IMR-90 (cell line): ENCODE measurements around the gene RIC8B. TPM values are rescaled to one million over a fixed set of nuclear protein-coding genes. Genes with fewer than 3 reads are reported as not detected.

Experiments
- ATAC-seq: fragments of 200-7000 bp; cut with Tn5 transposase; 2 replicates; pipeline ENCODE4 v1.9.1; 2020; ENCODE audit warnings: low read depth, mild to moderate bottlenecking, moderate library complexity
- BruUV-seq: library from RNA; stranded (reverse); fragments of 400-500 nt; replicated peaks from 2 replicates; lab custom pipeline; 2021; lab: Mats Ljungman, UMichigan
- CTCF ChIA-PET: fragments of 300-600 bp; formaldehyde crosslinking; extraction: SDS; loops from one replicate; lab custom pipeline; 2021; ENCODE audit warnings: antibody characterized with exemption; lab: Yijun Ruan, JAX
- POLR2A ChIA-PET: fragments of 300-600 bp; sonication (Branson Sonifier 250); formaldehyde crosslinking; loops from one replicate; lab custom pipeline; 2022; ENCODE audit warnings: antibody characterized with exemption; ENCODE audit not compliant: unreplicated experiment; lab: Charles Lee
- DNase-seq: peaks from one replicate; pipeline ENCODE4 v3.0.0; 2013
- H2AFZ ChIP-seq: replicated peaks from 2 replicates; pipeline ENCODE3; 2013; ENCODE audit warnings: low read length, mild to moderate bottlenecking; ENCODE audit not compliant: poor library complexity
- H2AK5ac ChIP-seq: 2 replicates; pipeline ENCODE4 v1.6.1; 2013; ENCODE audit warnings: low read depth, low read length, inconsistent platforms
- H2AK9ac ChIP-seq: replicated peaks from 2 replicates; pipeline ENCODE3; 2013; ENCODE audit warnings: mild to moderate bottlenecking, low read depth, low read length, moderate library complexity; ENCODE audit not compliant: poor library complexity
- H2BK120ac ChIP-seq: 2 replicates; pipeline ENCODE4 v1.6.1; 2013; ENCODE audit warnings: low read depth, low read length, inconsistent platforms
- H2BK15ac ChIP-seq: 3 replicates; pipeline ENCODE4 v1.6.1; 2013; ENCODE audit warnings: low read depth, low read length, inconsistent platforms
- H2BK20ac ChIP-seq: 2 replicates; pipeline ENCODE4 v1.6.1; 2013; ENCODE audit warnings: low read depth, mild to moderate bottlenecking, inconsistent platforms, low read length, moderate library complexity
- H2BK5ac ChIP-seq: 2 replicates; pipeline ENCODE4 v1.6.1; 2013; ENCODE audit warnings: mild to moderate bottlenecking, low read depth, low read length, inconsistent platforms; ENCODE audit not compliant: poor library complexity, severe bottlenecking
- H3K14ac ChIP-seq: replicated peaks from 2 replicates; pipeline ENCODE4 v1.6.1; 2013; ENCODE audit warnings: low read depth, low read length, inconsistent platforms
- H3K18ac ChIP-seq: 2 replicates; pipeline ENCODE4 v1.6.1; 2013; ENCODE audit warnings: low read depth, low read length, control low read depth
- H3K23ac ChIP-seq: 2 replicates; pipeline ENCODE4 v1.6.1; 2013; ENCODE audit warnings: low read depth, low read length, inconsistent platforms
- H3K27ac ChIP-seq: 2 replicates; pipeline ENCODE4 v1.5.1; 2013; ENCODE audit warnings: mild to moderate bottlenecking, control low read depth, low read length; ENCODE audit not compliant: insufficient read depth
- H3K27me3 ChIP-seq: 2 replicates; pipeline ENCODE4 v1.6.1; 2013; ENCODE audit warnings: low read length; ENCODE audit not compliant: control insufficient read depth, insufficient read depth
- H3K36me3 ChIP-seq: 2 replicates; pipeline ENCODE4 v1.6.1; 2013; ENCODE audit warnings: low read length, mixed read lengths; ENCODE audit not compliant: control insufficient read depth, insufficient read depth
- H3K4ac ChIP-seq: 2 replicates; pipeline ENCODE4 v1.6.1; 2013; ENCODE audit warnings: low read depth, low read length, inconsistent platforms
- H3K4me1 ChIP-seq: 2 replicates; pipeline ENCODE4 v1.6.1; 2013; ENCODE audit warnings: low read length, mixed read lengths; ENCODE audit not compliant: control insufficient read depth, insufficient read depth
- H3K4me2 ChIP-seq: 2 replicates; pipeline ENCODE4 v1.6.1; 2013; ENCODE audit warnings: low read depth, mild to moderate bottlenecking, control low read depth, low read length, moderate library complexity
- H3K4me3 ChIP-seq: 2 replicates; pipeline ENCODE4 v1.5.1; 2013; ENCODE audit warnings: low read depth, mild to moderate bottlenecking, control low read depth, low read length, moderate library complexity; ENCODE audit not compliant: insufficient read depth
- H3K56ac ChIP-seq: 2 replicates; pipeline ENCODE4 v1.6.1; 2013; ENCODE audit warnings: low read length, inconsistent platforms; ENCODE audit not compliant: insufficient read depth; ENCODE audit errors: extremely low read depth
- H3K79me1 ChIP-seq, 2 experiments: 2 replicates each; pipeline ENCODE4 v1.6.1; 2013; ENCODE audit warnings: low read length in 2 of 2, inconsistent platforms in 1 of 2, low read depth in 1 of 2
- H3K9ac ChIP-seq: 2 replicates; pipeline ENCODE4 v1.6.1; 2013; ENCODE audit warnings: low read depth, low read length, control low read depth
- H3K9me1 ChIP-seq: 2 replicates; pipeline ENCODE4 v1.6.1; 2013; ENCODE audit warnings: low read length, inconsistent platforms; ENCODE audit not compliant: insufficient read depth
- H3K9me3 ChIP-seq: 2 replicates; pipeline ENCODE4 v1.6.1; 2013; ENCODE audit warnings: low read length; ENCODE audit not compliant: control insufficient read depth, insufficient read depth
- H4K20me1 ChIP-seq: 2 replicates; pipeline ENCODE4 v1.6.1; 2013; ENCODE audit warnings: low read length, inconsistent platforms; ENCODE audit not compliant: insufficient read depth
- H4K5ac ChIP-seq: 2 replicates; pipeline ENCODE4 v1.6.1; 2013; ENCODE audit warnings: mild to moderate bottlenecking, low read depth, low read length, control low read depth
- H4K8ac ChIP-seq, 2 experiments: 2 replicates each; pipeline ENCODE4 v1.6.1; 2013; ENCODE audit warnings: low read depth in 2 of 2, low read length in 2 of 2, control low read depth in 1 of 2, inconsistent platforms in 1 of 2
- H4K91ac ChIP-seq: 2 replicates; pipeline ENCODE4 v1.6.1; 2013; ENCODE audit warnings: low read depth, low read length, inconsistent platforms; ENCODE audit not compliant: insufficient read depth
- CHD1 ChIP-seq: IDR thresholded peaks from 2 replicates; pipeline ENCODE4 v1.6.1; 2012; ENCODE audit warnings: low read depth, low read length, improper control_type of control experiment
- FOS ChIP-seq: fragments of 150-350 bp; IDR thresholded peaks from 2 replicates; pipeline ENCODE4 v1.6.1; 2016; ENCODE audit warnings: low read depth, low read length
- MAFK ChIP-seq: IDR thresholded peaks from 2 replicates; pipeline ENCODE4 v1.6.1; 2012; ENCODE audit warnings: low read depth, low read length, improper control_type of control experiment
- MAZ ChIP-seq: IDR thresholded peaks from 2 replicates; pipeline ENCODE4 v1.6.1; 2012; ENCODE audit warnings: low read depth, mild to moderate bottlenecking, low read length, improper control_type of control experiment, moderate library complexity, borderline replicate concordance
- NFE2L2 ChIP-seq: fragments of 150-350 bp; IDR thresholded peaks from 2 replicates; pipeline ENCODE4 v1.6.1; 2016; ENCODE audit warnings: low read depth, mild to moderate bottlenecking, low read length
- POLR2A ChIP-seq: IDR thresholded peaks from 2 replicates; pipeline ENCODE4 v1.6.1; 2012; ENCODE audit warnings: mild to moderate bottlenecking, low read depth, low read length
- RCOR1 ChIP-seq: IDR thresholded peaks from 2 replicates; pipeline ENCODE4 v1.6.1; 2012; ENCODE audit warnings: mild to moderate bottlenecking, low read length, improper control_type of control experiment; ENCODE audit not compliant: insufficient replicate concordance
- WGBS, 2 experiments: methylation state at CpG; one replicate each; pipeline versions ENCODE4 v1.1.5 to v1.1.7; 2013; ENCODE audit warnings: missing lambda C conversion rate in 2 of 2; ENCODE audit not compliant: insufficient read length in 1 of 2; ENCODE audit errors: extremely low coverage in 2 of 2; 5-methylcytosine and 5-hydroxymethylcytosine counted together
- dilution Hi-C: fragments of 300-500 bp; cut with HindIII; formaldehyde crosslinking; loops from one replicate; pipeline ENCODE4 v1.14.3; 2018; ENCODE audit warnings: low sequenced_read_pairs; ENCODE audit not compliant: unreplicated experiment
- in situ Hi-C: fragments of 300-500 bp; cut with MboI; formaldehyde crosslinking; loops from 3 replicates; pipeline ENCODE4 v1.14.3; 2019; ENCODE audit warnings: low sequenced_read_pairs, inconsistent platforms, mixed read lengths
- intact Hi-C: fragments of 100-400 bp; cut with micrococcal nuclease; formaldehyde crosslinking; loops from 2 replicates; pipeline ENCODE4 v1.10.0; 2022
- polyA plus RNA-seq, 3 experiments: library from polyadenylated mRNA; depleted of rRNA; stranded (reverse); fragments of >200 nt; gene quantifications; 2 replicates each; pipeline ENCODE4 v1.2.3, GENCODE V29; 2012; ENCODE audit warnings: low replicate concordance in 1 of 3
- total RNA-seq: library from RNA; depleted of rRNA; stranded (reverse); fragments of >200 nt; gene quantifications from 2 replicates; pipeline ENCODE4 v1.2.3, GENCODE V29; 2012

RIC8B gene
- total and polyA plus RNA-seq, 2 of the 4 experiments (the other 2 are of a cell fraction), result 5.5 to 19.5 TPM

DNA sequence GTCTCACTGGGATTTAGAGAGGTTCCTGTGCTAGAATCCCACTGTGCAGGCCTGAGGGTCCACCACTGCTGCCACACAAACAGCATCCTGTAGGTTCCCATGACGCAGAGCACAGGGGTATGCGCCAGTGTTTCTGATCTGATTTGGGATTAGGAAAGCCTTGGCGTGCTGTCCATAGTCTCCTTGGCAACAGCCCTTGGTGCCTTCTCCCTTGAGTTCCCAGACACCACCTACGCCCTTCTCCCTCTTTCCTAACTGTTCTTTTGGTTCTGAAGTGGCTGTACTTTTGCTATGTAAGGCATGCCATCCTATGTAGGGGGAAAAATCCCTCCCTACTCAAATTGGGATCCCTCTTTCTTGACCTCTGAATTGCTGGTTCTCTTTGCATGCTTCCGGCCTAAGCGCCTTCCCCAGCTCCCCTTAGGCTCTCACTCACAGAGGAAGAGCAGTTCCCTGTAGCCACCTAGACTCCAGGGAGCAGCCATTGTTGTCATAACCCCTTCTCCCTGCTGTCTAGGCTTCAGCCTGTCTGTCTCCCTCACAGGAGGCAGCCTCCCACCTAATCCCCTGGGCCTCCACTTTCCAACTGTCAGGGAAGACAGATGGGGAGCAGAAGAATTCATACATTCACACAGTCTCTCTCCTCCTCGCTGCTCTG is 14.8 kb upstream of the RIC8B start:
- Histone ChIP-seq H2BK20ac (no peak overlapping the region), H2BK5ac (no peak overlapping the region), H3K27me3 (peaks cover 4% of the 10 kb centered on the region), H3K4ac (no peak overlapping the region; the same call in 1 of the 2 replicates), H3K27ac (no peak overlapping the region), H2AFZ (peak overlapping the region; percentile 67), H4K8ac (no peak overlapping the region), H3K79me1 (no peaks in the 10 kb centered on the region), H2BK120ac (no peak overlapping the region), H4K20me1 (no peaks in the 10 kb centered on the region), H3K9me1 (no peaks in the 10 kb centered on the region), H3K23ac (no peak overlapping the region), H3K18ac (no peak overlapping the region), H2BK15ac (no peak overlapping the region), H2AK5ac (no peak overlapping the region), H3K9me3 (no peaks in the 10 kb centered on the region), H4K91ac (no peak overlapping the region), H3K14ac (no peak overlapping the region; the same call in 1 of the 2 replicates), H3K56ac (no peak overlapping the region), H3K9ac (no peak overlapping the region), H3K4me2 (no peak overlapping the region), H3K36me3 (no peaks in the 10 kb centered on the region), H3K4me1 (no peaks in the 10 kb centered on the region), H3K4me3 (no peak overlapping the region), H4K5ac (no peak overlapping the region), H2AK9ac (no peak overlapping the region)
- intact Hi-C loops (no loop called here), in situ Hi-C loops (no loop called here), dilution Hi-C loops (no loop called here)
- no peak for ATAC-seq
- no TSS peak for BruUV-seq
- DNase-seq, result no peak
- WGBS, 2 experiments, result 63% methylated on average over 3 of the region's 7 CpGs; no CpG with 5 or more reads in 1 of the 2 experiments
- ChIA-PET CTCF (no interaction called here), POLR2A (no interaction called here)
- TF ChIP-seq RCOR1 (no peak), POLR2A (no peak), NFE2L2 (no peak), MAZ (no peak), FOS (no peak), MAFK (no peak), CHD1 (no peak)
